Psoas muscle (tissue), 8 donors: Measurements from ENCODE around the gene FOS. TPM values are rescaled to one million over a fixed set of nuclear protein-coding genes. Genes with fewer than 3 reads are reported as not detected.
"Not testable (repeated sequence)": the region's sequence is repeated elsewhere in the genome, so short reads cannot be mapped to it uniquely, and the experiment has no call there.

Source experiments
- ATAC-seq, 4 donors: fragments of 200-7000 bp; cut with Tn5 transposase; one replicate each; pipeline ENCODE4 v1.9.1; 2020; ENCODE audit warnings: moderate library complexity in 3 of 4, mild to moderate bottlenecking in 2 of 4
- DNase-seq, 2 donors: peaks; one replicate each; pipeline ENCODE4 v3.0.0-alpha.2; 2020
- H3K27ac ChIP-seq: fragments of 200-600 bp; one replicate; pipeline ENCODE4 v1.8.0; 2022
- H3K27me3 ChIP-seq, 3 donors: fragments of 200-600 bp in 1 of 3; one replicate each; pipeline versions ENCODE4 v1.6.1 to v1.8.0; 2013 to 2022; ENCODE audit warnings: low read length in 2 of 3, mild to moderate bottlenecking in 2 of 3, moderate library complexity in 1 of 3; ENCODE audit not compliant: insufficient read depth in 3 of 3
- H3K36me3 ChIP-seq, 2 donors: fragments of 200-600 bp in 1 of 2; one replicate each; pipeline versions ENCODE4 v1.6.1 to v1.8.0; 2013 to 2022; ENCODE audit warnings: low read depth in 1 of 2, mild to moderate bottlenecking in 1 of 2, moderate library complexity in 1 of 2; ENCODE audit not compliant: insufficient read depth in 1 of 2
- H3K4me1 ChIP-seq: fragments of 200-600 bp; one replicate; pipeline ENCODE4 v1.8.0; 2022
- H3K4me3 ChIP-seq: fragments of 200-600 bp; one replicate; pipeline ENCODE4 v1.8.0; 2022; ENCODE audit warnings: mild to moderate bottlenecking
- H3K9me3 ChIP-seq: fragments of 200-600 bp; one replicate; pipeline ENCODE4 v1.8.0; 2022
- CTCF ChIP-seq: fragments of 200-600 bp; IDR thresholded peaks from one replicate; pipeline ENCODE4 v1.8.0; 2022; ENCODE audit warnings: antibody characterized with exemption
- WGBS, 3 donors: extraction: QIAGEN DNeasy Blood & Tissue Kit; methylation state at CpG; one replicate each; pipeline versions ENCODE4 v1.1.6 to v1.1.7; 2013; 5-methylcytosine and 5-hydroxymethylcytosine counted together
- intact Hi-C, 2 donors: fragments of 100-400 bp; cut with DNase I; formaldehyde crosslinking; loops; one replicate each; pipeline versions ENCODE4 v1.11.0 to v1.14.2; 2022
- polyA plus RNA-seq, 3 donors: library from polyadenylated mRNA; stranded (reverse); fragments of 200-250 nt; gene quantifications; one replicate each; pipeline ENCODE4 v1.2.3, GENCODE V29; 2013
- total RNA-seq, 4 donors: library from RNA; stranded (reverse); fragmentation: NEBNext Ultra II Directional in 2 of 4; extraction: Animal tissue kit (Norgen Biotek cat#: 25700) in 2 of 4; gene quantifications; one replicate each; pipeline versions ENCODE4 v1.2.1 to v1.2.4, GENCODE V29; 2021 to 2023
- donor health status: healthy with polysubstance abuse.
- donor health status: DM: no; HTN: no; CAD: no; lungs with moderate emphysema.
- donor health status: Bipolar disorder and iron deficiency.
- donor health status: healthy.
- donor health status: DM: yes; HTN: yes; CAD: no.
- donor health status: DM: no; HTN: no; CAD: no.
- donor health status: DM: no; HTN: no; CAD: no.
- donor health status: DM: yes; HTN: yes; CAD: no.

The FOS gene
- total and polyA plus RNA-seq, 7 donors = 15.5 to 279 (median 51.0) TPM

GRCh38 chr14:75307700-75308379 lies 29.2 kb downstream of the FOS start:
- H3K27me3 ChIP-seq = no peaks in the 10 kb centered on the region
- peak; percentile 94 for TF ChIP-seq CTCF
- WGBS, 3 donors = 15 to 18% (median 17%) methylated on average over 12 of the region's 12 CpGs
- ATAC-seq = peak; percentile 78 to 85 (median 81)
- H3K27ac ChIP-seq = no peak overlapping the region
- no peaks in the 10 kb centered on the region for H3K36me3 ChIP-seq
- intact Hi-C loops = loop anchor here (1.0 to 5.0 kb wide), 4 partner anchors 119 to 254 kb away; partner anchors contain the start of gene JDP2 (in 1 of the 2)
- H3K4me1 ChIP-seq = peaks cover 13% of the 10 kb centered on the region
- no peak overlapping the region for H3K4me3 ChIP-seq
- H3K9me3 ChIP-seq = no peaks in the 10 kb centered on the region
- DNase-seq = peak; percentile 85 to 92

GRCh38 chr14:75308991-75309390 lies 30.4 kb downstream of the FOS start:
- intact Hi-C loops = loop anchor here in 1 of 2 donors (5.0 kb wide), 2 partner anchors 118 to 253 kb away; partner anchors contain the start of gene JDP2
- not testable (repeated sequence) for H3K27me3 ChIP-seq, H3K27ac ChIP-seq, DNase-seq, H3K36me3 ChIP-seq, H3K9me3 ChIP-seq, ATAC-seq, H3K4me3 ChIP-seq
- peaks cover 13% of the 10 kb centered on the region for H3K4me1 ChIP-seq
- 86 to 96% (median 90%) methylated on average over 7 of the region's 7 CpGs for WGBS, 3 donors

- 92 to 96% (median 95%) methylated on average over 14 of the region's 14 CpGs for WGBS, 3 donors
- not testable (repeated sequence) for DNase-seq, H3K9me3 ChIP-seq, H3K4me3 ChIP-seq, H3K36me3 ChIP-seq, H3K27me3 ChIP-seq, ATAC-seq, H3K27ac ChIP-seq
- intact Hi-C loops = loop anchor here in 1 of 2 donors (5.0 kb wide), 2 partner anchors 118 to 253 kb away; partner anchors contain the start of gene JDP2
- H3K4me1 ChIP-seq = peaks cover 15% of the 10 kb centered on the region
Observed at GRCh38 chr14:75309561-75309960, 30.9 kb downstream of the FOS start.

DNA sequence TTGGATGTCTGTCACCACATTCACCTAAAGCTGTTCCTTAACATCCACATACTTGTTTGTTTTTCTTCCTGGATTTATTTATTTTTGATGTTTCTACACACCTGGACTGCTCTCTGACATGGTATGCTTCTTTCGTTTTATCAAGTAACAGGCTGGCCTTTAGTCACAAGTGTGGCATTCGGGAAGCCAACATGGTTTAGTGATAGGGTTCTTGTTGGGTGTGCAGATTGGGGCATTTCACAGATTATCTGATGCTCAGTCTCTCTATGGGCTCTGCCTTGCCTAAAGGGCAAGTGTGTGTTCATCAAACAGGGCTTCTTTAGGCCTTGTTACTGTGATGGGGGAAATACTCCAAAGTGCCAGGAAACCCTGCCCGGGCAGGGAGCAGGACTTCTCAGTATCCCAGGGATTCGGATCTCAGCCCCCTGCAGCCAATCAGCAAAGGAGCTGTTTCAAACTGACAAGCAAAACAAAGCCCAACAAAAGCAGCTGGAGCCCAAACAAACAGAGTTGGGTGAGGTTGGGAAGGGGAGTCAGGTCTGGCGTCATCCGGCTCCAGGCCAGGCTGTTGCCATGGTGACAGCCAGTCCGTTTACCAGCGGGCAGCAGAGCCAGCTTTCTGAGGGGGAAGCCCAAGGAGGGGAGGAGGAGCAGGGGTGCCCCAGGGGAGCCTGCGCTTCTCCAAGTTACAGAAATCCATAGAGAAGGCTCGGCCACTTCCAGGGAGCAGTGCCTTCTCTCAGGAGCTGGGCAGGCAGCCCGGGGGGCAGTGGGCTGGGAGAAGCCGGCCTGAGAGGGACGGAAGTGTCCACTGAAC lies 31.9 kb downstream of the FOS start:
- Histone ChIP-seq H3K4me3 (peak overlapping the region; percentile 8), H3K9me3 (no peaks in the 10 kb centered on the region), H3K27me3 (no peaks in the 10 kb centered on the region), H3K4me1 (peaks cover 23% of the 10 kb centered on the region), H3K27ac (peak overlapping the region; percentile 63), H3K36me3 (no peaks in the 10 kb centered on the region)
- peak; percentile 41 to 56 (median 46) for ATAC-seq
- no peak for TF ChIP-seq CTCF
- peak; percentile 84 to 94 for DNase-seq
- WGBS, 3 donors = 23 to 32% (median 28%) methylated on average over 13 of the region's 13 CpGs
- intact Hi-C loops = loop anchor here in 1 of 2 donors (5.0 kb wide), 1 partner anchor 117 kb away; the partner anchor contains the start of gene JDP2

DNA sequence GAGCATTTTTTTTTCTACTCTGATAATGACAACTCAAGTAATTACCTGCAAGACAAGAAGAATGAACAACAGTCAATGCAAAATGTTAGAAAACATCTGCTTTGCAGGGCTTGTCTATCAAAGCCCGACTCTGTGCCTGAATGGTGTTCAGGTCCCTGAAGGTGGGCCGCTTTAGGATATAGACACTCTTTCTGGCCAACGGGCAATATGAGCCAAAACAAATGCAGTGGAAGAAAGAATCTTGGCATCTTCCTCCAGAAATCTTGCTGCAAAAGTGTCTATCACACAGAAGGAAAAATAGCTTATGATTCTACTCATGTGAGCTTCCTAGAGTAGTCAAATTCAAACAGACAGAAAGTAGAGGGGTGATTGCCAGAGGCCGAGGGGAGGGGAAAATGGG lies 32.7 kb downstream of the FOS start:
- intact Hi-C loops = loop anchor here in 1 of 2 donors (5.0 kb wide), 1 partner anchor 116 kb away; the partner anchor contains the start of gene JDP2
- no peak for ATAC-seq
- Histone ChIP-seq H3K4me1 (peaks cover 27% of the 10 kb centered on the region), H3K4me3 (no peak overlapping the region), H3K27me3 (no peaks in the 10 kb centered on the region), H3K9me3 (no peaks in the 10 kb centered on the region), H3K36me3 (no peaks in the 10 kb centered on the region), H3K27ac (no peak overlapping the region)
- 32 to 46% (median 38%) methylated on average over 4 of the region's 4 CpGs for WGBS, 3 donors
- no peak for TF ChIP-seq CTCF
- DNase-seq = no peak
